Measurements from ENCODE around the gene UPF3A.
"Not testable (repeated sequence)": the region's sequence is repeated elsewhere in the genome, so short reads cannot be mapped to it uniquely, and the experiment has no call there.

UPF3A gene

GRCh38 chr13:114309806-114310410 lies 28.5 kb downstream of the UPF3A start:
- no peak for FAIRE-seq

- FAIRE-seq = peak; percentile 48
These were observed 29.6 kb downstream of the UPF3A start for GRCh38 chr13:114310956-114311355.

GRCh38 chr13:114311387-114311786 lies 30.0 kb downstream of the UPF3A start:
- FAIRE-seq = no peak

GRCh38 chr13:114311908-114312307 lies 30.5 kb downstream of the UPF3A start:
- no peak for FAIRE-seq

GRCh38 chr13:114313061-114313860 lies 31.9 kb downstream of the UPF3A start:
- FAIRE-seq = no peak

GRCh38 chr13:114314074-114314912 lies 32.9 kb downstream of the UPF3A start, which contains the start of gene CHAMP1:
Gene CHAMP1 (plus strand): TSS chr13:114314503. CDS start chr13:114323843, 9,340 bp downstream.
- no peak for FAIRE-seq

GRCh38 chr13:114315074-114315785 lies 33.8 kb downstream of the UPF3A start:
- no peak for FAIRE-seq

- no peak for FAIRE-seq
These were observed 37.2 kb downstream of the UPF3A start for GRCh38 chr13:114318624-114319023.

- FAIRE-seq = no peak
These were observed 38.1 kb downstream of the UPF3A start for GRCh38 chr13:114319441-114319913.

- no peak for FAIRE-seq
These were observed 38.7 kb downstream of the UPF3A start for GRCh38 chr13:114320065-114320464.

- FAIRE-seq = no peak
These were observed 39.9 kb downstream of the UPF3A start for GRCh38 chr13:114321256-114321655.

- FAIRE-seq = no peak
These were observed 41.9 kb downstream of the UPF3A start for GRCh38 chr13:114323349-114323748.

- FAIRE-seq = no peak
These were observed 42.9 kb downstream of the UPF3A start for GRCh38 chr13:114324334-114324733.

- FAIRE-seq = no peak
These were observed 44.3 kb downstream of the UPF3A start for GRCh38 chr13:114325729-114326128.

- FAIRE-seq = no peak
These were observed 46.6 kb downstream of the UPF3A start for GRCh38 chr13:114328034-114328433.

- no peak for FAIRE-seq
These were observed 47.2 kb downstream of the UPF3A start for GRCh38 chr13:114328595-114328994.

GRCh38 chr13:114330086-114330485 lies 48.7 kb downstream of the UPF3A start:
- no peak for FAIRE-seq

- not testable (repeated sequence) for FAIRE-seq
These were observed 52.5 kb downstream of the UPF3A start for GRCh38 chr13:114333881-114334280.

- no peak for FAIRE-seq
These were observed 53.1 kb downstream of the UPF3A start for GRCh38 chr13:114334305-114335053.

- not testable (repeated sequence) for FAIRE-seq
These were observed 55.1 kb downstream of the UPF3A start for GRCh38 chr13:114336457-114336856.

GRCh38 chr13:114338959-114339358 lies 57.6 kb downstream of the UPF3A start:
- FAIRE-seq = no peak
